Gastroesophageal sphincter (tissue), 4 donors: ENCODE measurements around the gene CHP2. TPM values are rescaled to one million over a fixed set of nuclear protein-coding genes. Genes with fewer than 3 reads are reported as not detected.

ENCODE experiments used
- ATAC-seq: fragments of 150-250 bp; one replicate; pipeline ENCODE4 v1.9.1; 2016; ENCODE audit warnings: mild to moderate bottlenecking, moderate library complexity
- H3K27ac ChIP-seq, 4 donors: fragments of 200-600 bp; sonication (generic) in 3 of 4; 1 replicate in 3 of 4; 2 replicates in 1 of 4; pipeline ENCODE4 v1.5.1; 2016 to 2019
- H3K27me3 ChIP-seq: fragments of 200-600 bp; sonication (generic); one replicate; pipeline ENCODE4 v1.5.1; 2019
- H3K36me3 ChIP-seq, 2 donors: fragments of 200-600 bp; sonication (generic); one replicate each; pipeline ENCODE4 v1.5.1; 2019; ENCODE audit warnings: control low read depth in 1 of 2
- H3K4me1 ChIP-seq, 3 donors: fragments of 200-600 bp; sonication (generic); 1 replicate in 2 of 3; 2 replicates in 1 of 3; pipeline ENCODE4 v1.5.1; 2016 to 2019; ENCODE audit warnings: control low read depth in 2 of 3
- H3K4me3 ChIP-seq, 2 donors: fragments of 200-600 bp; sonication (generic); one replicate each; pipeline ENCODE4 v1.5.1; 2019; ENCODE audit warnings: mild to moderate bottlenecking in 1 of 2, moderate library complexity in 1 of 2
- H3K9me3 ChIP-seq, 3 donors: fragments of 200-600 bp; sonication (generic); one replicate each; pipeline ENCODE4 v1.5.1; 2017 to 2019; ENCODE audit warnings: control low read depth in 2 of 3
- CTCF ChIP-seq, 4 experiments: fragments of 200-600 bp in 2 of 4; fragments of 450-650 bp in 2 of 4; sonication (generic) in 1 of 4; IDR thresholded peaks; one replicate each; pipeline ENCODE4 v1.5.1; 2017 to 2019; ENCODE audit warnings: antibody characterized with exemption in 4 of 4, mild to moderate bottlenecking in 2 of 4, moderate library complexity in 2 of 4
- EP300 ChIP-seq: sonication (generic); formaldehyde crosslinking; IDR thresholded peaks from one replicate; pipeline ENCODE4 v1.6.1; 2017; ENCODE audit warnings: antibody characterized with exemption, mild to moderate bottlenecking
- POLR2A ChIP-seq, 2 donors: fragments of 450-650 bp; IDR thresholded peaks; one replicate each; pipeline ENCODE4 v1.6.1; 2017; ENCODE audit warnings: antibody characterized with exemption in 2 of 2, mild to moderate bottlenecking in 2 of 2, moderate library complexity in 1 of 2
- POLR2AphosphoS5 ChIP-seq: sonication (generic); formaldehyde crosslinking; IDR thresholded peaks from one replicate; pipeline ENCODE4 v1.6.1; 2017; ENCODE audit warnings: antibody characterized with exemption
- WGBS, 2 donors: methylation state at CpG; one replicate each; pipeline ENCODE4 v1.1.5; 2018; ENCODE audit warnings: low coverage in 1 of 2; 5-methylcytosine and 5-hydroxymethylcytosine counted together
- total RNA-seq, 4 donors: library from RNA; depleted of rRNA; stranded (reverse); fragments of >200 nt; gene quantifications; one replicate each; pipeline ENCODE4 v1.1.0, GENCODE V29; 2016

Gene CHP2
- total RNA-seq = not detected

GRCh38 chr16:23754594-23755483 lies at the start of gene CHP2:
Gene CHP2, plus strand, starts transcription at chr16:23755026. Its CDS starts 24 bp downstream, at chr16:23755050.
- Histone ChIP-seq H3K4me1 (peaks cover 0 to 12% (median 8%) of the 10 kb centered on the region in 3 donors), H3K9me3 (no peaks in the 10 kb centered on the region), H3K4me3 (peak within 1 kb of the TSS in 1 of 2 donors; percentile 35), H3K27me3 (peaks cover 70% of the 10 kb centered on the region), H3K27ac (no peak within 1 kb of the TSS), H3K36me3 (no peaks in the 10 kb centered on the region)
- WGBS, 2 donors = 6% methylated on average over 3 of the region's 80 CpGs; no CpG with 5 or more reads in 1 of the 2 donors
- no peak for TF ChIP-seq EP300
- TF ChIP-seq POLR2A (IDR thresholded peaks at IDR 0.05) = no peak
- TF ChIP-seq POLR2AphosphoS5 = no peak
- ATAC-seq = no peak

GRCh38 chr16:23705517-23705902 lies 49.3 kb upstream of the CHP2 start:
- Histone ChIP-seq H3K27ac (no peak overlapping the region), H3K4me3 (no peak overlapping the region), H3K4me1 (no peaks in the 10 kb centered on the region), H3K9me3 (peaks cover 0 to 34% (median 0%) of the 10 kb centered on the region in 3 donors), H3K27me3 (peaks cover 42% of the 10 kb centered on the region), H3K36me3 (no peaks in the 10 kb centered on the region)
- TF ChIP-seq EP300 (no peak), POLR2AphosphoS5 (no peak), CTCF (IDR thresholded peaks at IDR 0.05) (no peak), POLR2A (IDR thresholded peaks at IDR 0.05) (no peak)
- 89% methylated on average over 1 of the region's 2 CpGs; no CpG with 5 or more reads in 1 of the 2 donors for WGBS, 2 donors
- ATAC-seq = no peak

GRCh38 chr16:23706439-23706838 lies 48.4 kb upstream of the CHP2 start:
- Histone ChIP-seq H3K4me3 (no peak overlapping the region), H3K4me1 (no peaks in the 10 kb centered on the region), H3K27ac (no peak overlapping the region), H3K27me3 (peaks cover 44% of the 10 kb centered on the region), H3K36me3 (no peaks in the 10 kb centered on the region), H3K9me3 (peaks cover 0 to 41% (median 0%) of the 10 kb centered on the region in 3 donors)
- no peak for ATAC-seq
- WGBS, 2 donors = no CpG with 5 or more reads among the region's 4 CpGs
- no peak for TF ChIP-seq EP300
- TF ChIP-seq CTCF (IDR thresholded peaks at IDR 0.05) = no peak
- no peak for TF ChIP-seq POLR2AphosphoS5
- TF ChIP-seq POLR2A (IDR thresholded peaks at IDR 0.05) = no peak

DNA sequence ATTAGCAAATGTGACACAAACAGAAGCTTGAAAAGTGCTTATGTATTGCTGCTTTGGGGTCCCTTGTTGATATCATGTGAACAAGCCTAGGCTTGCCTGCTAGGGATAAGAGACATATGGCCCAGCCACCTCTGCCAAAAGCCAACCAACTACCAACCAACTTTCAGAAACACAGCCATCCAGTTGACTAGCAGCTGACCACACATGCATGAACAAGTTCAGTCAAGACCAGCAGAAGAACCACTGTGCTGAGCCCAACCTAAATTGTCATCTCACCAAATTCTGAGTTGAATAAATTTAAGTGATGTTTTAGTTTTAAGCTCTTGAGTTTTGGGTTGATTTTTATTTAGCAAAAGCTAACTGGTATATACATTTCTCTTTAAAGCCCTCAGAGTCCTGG lies 45.3 kb upstream of the CHP2 start:
- TF ChIP-seq CTCF (IDR thresholded peaks at IDR 0.05) (no peak), POLR2A (IDR thresholded peaks at IDR 0.05) (no peak), EP300 (no peak), POLR2AphosphoS5 (no peak)
- H3K9me3 ChIP-seq = peaks cover 0 to 30% (median 0%) of the 10 kb centered on the region in 3 donors
- no peaks in the 10 kb centered on the region for H3K4me1 ChIP-seq
- H3K27ac ChIP-seq = no peak overlapping the region
- no peaks in the 10 kb centered on the region for H3K36me3 ChIP-seq
- no peak for ATAC-seq
- no peak overlapping the region for H3K4me3 ChIP-seq
- H3K27me3 ChIP-seq = peaks cover 68% of the 10 kb centered on the region

DNA sequence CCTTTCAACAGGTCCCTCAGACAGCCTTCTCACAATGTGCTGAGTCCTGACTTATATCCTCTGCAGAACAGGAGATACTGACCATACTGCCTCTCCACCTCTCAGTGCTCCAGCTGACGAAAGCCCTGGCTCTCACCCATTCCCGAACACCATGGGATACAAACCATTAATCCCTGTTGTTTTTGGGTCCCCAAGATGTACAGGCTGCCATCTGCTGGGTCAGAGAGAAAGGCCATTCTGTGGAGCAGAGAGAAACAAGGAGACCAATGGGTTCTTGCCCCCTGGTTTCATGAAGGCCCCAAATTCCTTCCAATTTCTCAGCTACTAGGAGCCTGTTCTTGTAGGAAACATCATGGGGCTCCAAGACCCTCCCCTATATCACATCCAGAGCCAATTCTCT lies 44.8 kb upstream of the CHP2 start:
- Histone ChIP-seq H3K4me1 (no peaks in the 10 kb centered on the region), H3K4me3 (no peak overlapping the region), H3K27me3 (peaks cover 69% of the 10 kb centered on the region), H3K36me3 (no peaks in the 10 kb centered on the region), H3K9me3 (peaks cover 0 to 30% (median 0%) of the 10 kb centered on the region in 3 donors), H3K27ac (no peak overlapping the region)
- no peak for ATAC-seq
- TF ChIP-seq EP300 (no peak), POLR2A (IDR thresholded peaks at IDR 0.05) (no peak), POLR2AphosphoS5 (no peak), CTCF (IDR thresholded peaks at IDR 0.05) (no peak)
- 75% methylated on average over 2 of the region's 2 CpGs; no CpG with 5 or more reads in 1 of the 2 donors for WGBS, 2 donors
